DND-41 (cell line): ENCODE data around the gene GPC6.

Source experiments
- ATAC-seq: fragments of 200-7000 bp; cut with Tn5 transposase; 3 replicates; pipeline ENCODE4 v1.9.1; 2021; ENCODE audit warnings: low read depth; ENCODE audit not compliant: insufficient read depth
- DNase-seq: peaks from one replicate; pipeline ENCODE4 v3.0.0-alpha.2; 2020
- H2AFZ ChIP-seq: 2 replicates; pipeline ENCODE4 v1.6.0; 2012; ENCODE audit warnings: low read depth, low read length
- H3K27ac ChIP-seq: 2 replicates; pipeline ENCODE4 v1.5.1; 2012; ENCODE audit warnings: low read length, inconsistent platforms
- H3K27me3 ChIP-seq: fragments of 200-600 bp; sonication (generic); 2 replicates; pipeline ENCODE4 v1.6.0; 2012; ENCODE audit warnings: low read length, mild to moderate bottlenecking, inconsistent platforms; ENCODE audit not compliant: insufficient read depth, poor library complexity
- H3K36me3 ChIP-seq: 2 replicates; pipeline ENCODE4 v1.5.1; 2012; ENCODE audit warnings: low read length, inconsistent platforms; ENCODE audit not compliant: insufficient read depth
- H3K4me1 ChIP-seq: 2 replicates; pipeline ENCODE4 v1.5.1; 2012; ENCODE audit warnings: mild to moderate bottlenecking, low read length; ENCODE audit not compliant: insufficient read depth
- H3K4me2 ChIP-seq: 2 replicates; pipeline ENCODE4 v1.6.0; 2012; ENCODE audit warnings: mild to moderate bottlenecking, moderate library complexity, low read length, inconsistent platforms; ENCODE audit not compliant: insufficient read depth
- H3K4me3 ChIP-seq, 2 experiments: fragments of 200-600 bp in 1 of 2; shearing (Covaris generic) in 1 of 2; 2 replicates each; pipeline ENCODE4 v1.5.1; 2012 to 2016; ENCODE audit warnings: inconsistent platforms in 2 of 2, low read length in 2 of 2, mild to moderate bottlenecking in 2 of 2, low read depth in 1 of 2, moderate library complexity in 1 of 2
- H3K79me2 ChIP-seq: 2 replicates; pipeline ENCODE4 v1.6.0; 2012; ENCODE audit warnings: low read length, inconsistent platforms; ENCODE audit not compliant: insufficient read depth
- H3K9ac ChIP-seq: 2 replicates; pipeline ENCODE4 v1.6.0; 2012; ENCODE audit warnings: low read depth, mild to moderate bottlenecking, inconsistent platforms, low read length, moderate library complexity
- H3K9me3 ChIP-seq: 2 replicates; pipeline ENCODE4 v1.5.1; 2012; ENCODE audit warnings: low read length, moderate library complexity, mild to moderate bottlenecking, inconsistent platforms; ENCODE audit not compliant: insufficient read depth, severe bottlenecking
- H4K20me1 ChIP-seq: 2 replicates; pipeline ENCODE4 v1.6.0; 2012; ENCODE audit warnings: low read length; ENCODE audit not compliant: insufficient read depth
- CTCF ChIP-seq: IDR thresholded peaks from 2 replicates; pipeline ENCODE4 v1.5.1; 2012; ENCODE audit warnings: borderline replicate concordance, low read length, moderate library complexity, mild to moderate bottlenecking; ENCODE audit not compliant: poor library complexity, severe bottlenecking; ENCODE audit errors: extremely low read depth
- EZH2 ChIP-seq: IDR thresholded peaks from 3 replicates; pipeline ENCODE4 v1.6.1; 2012; ENCODE audit warnings: borderline replicate concordance, low read depth, mild to moderate bottlenecking, moderate library complexity, low read length, inconsistent platforms; ENCODE audit not compliant: severe bottlenecking

The GPC6 gene

GRCh38 chr13:93558637-93559036 is 332.0 kb downstream of the GPC6 start:
- ATAC-seq = no peak
- no peaks in the 10 kb centered on the region for H3K9me3 ChIP-seq
- H2AFZ ChIP-seq = no peak overlapping the region
- H3K27me3 ChIP-seq = no peaks in the 10 kb centered on the region
- H3K4me3 ChIP-seq = no peak overlapping the region
- no peak overlapping the region for H3K9ac ChIP-seq
- no peak overlapping the region for H3K4me2 ChIP-seq
- H3K36me3 ChIP-seq = no peaks in the 10 kb centered on the region
- H3K27ac ChIP-seq = no peak overlapping the region
- no peaks in the 10 kb centered on the region for H3K4me1 ChIP-seq
- no peaks in the 10 kb centered on the region for H3K79me2 ChIP-seq
- no peaks in the 10 kb centered on the region for H4K20me1 ChIP-seq
- TF ChIP-seq CTCF = no peak
- TF ChIP-seq EZH2 = no peak
- no peak for DNase-seq

- H4K20me1 ChIP-seq = no peaks in the 10 kb centered on the region
- no peaks in the 10 kb centered on the region for H3K4me1 ChIP-seq
- H3K27ac ChIP-seq = no peak overlapping the region
- no peaks in the 10 kb centered on the region for H3K27me3 ChIP-seq
- H2AFZ ChIP-seq = no peak overlapping the region
- H3K9ac ChIP-seq = no peak overlapping the region
- no peak for DNase-seq
- no peak for ATAC-seq
- H3K79me2 ChIP-seq = no peaks in the 10 kb centered on the region
- H3K4me2 ChIP-seq = no peak overlapping the region
- H3K9me3 ChIP-seq = no peaks in the 10 kb centered on the region
- H3K4me3 ChIP-seq = no peak overlapping the region
- TF ChIP-seq EZH2 (no peak), CTCF (no peak)
- no peaks in the 10 kb centered on the region for H3K36me3 ChIP-seq
These were observed 333.1 kb downstream of the GPC6 start for GRCh38 chr13:93559718-93560117.

- no peak overlapping the region for H3K9ac ChIP-seq
- H3K27me3 ChIP-seq = no peaks in the 10 kb centered on the region
- H3K27ac ChIP-seq = no peak overlapping the region
- no peak overlapping the region for H3K4me2 ChIP-seq
- H3K79me2 ChIP-seq = no peaks in the 10 kb centered on the region
- TF ChIP-seq EZH2 (no peak), CTCF (no peak)
- H3K4me3 ChIP-seq = no peak overlapping the region
- no peak overlapping the region for H2AFZ ChIP-seq
- H3K36me3 ChIP-seq = no peaks in the 10 kb centered on the region
- ATAC-seq (no peak), DNase-seq (no peak)
- no peaks in the 10 kb centered on the region for H4K20me1 ChIP-seq
- H3K9me3 ChIP-seq = no peaks in the 10 kb centered on the region
- H3K4me1 ChIP-seq = no peaks in the 10 kb centered on the region
These were observed 335.1 kb downstream of the GPC6 start for GRCh38 chr13:93561576-93562225.
